ENCODE results near the gene RASAL2. TPM values are rescaled to one million over a fixed set of nuclear protein-coding genes. Genes with fewer than 3 reads are reported as not detected.

RASAL2 gene
- total and polyA plus RNA-seq, 9 of the 15 experiments (the other 6 are each of a cell fraction or from before 2014, with no cell fraction given): 0.13 to 1.0 (median 0.62) TPM

- TF ChIP-seq PKNOX1 (IDR thresholded peaks at IDR 0.05): no peak
These were observed 392.5 kb downstream of the RASAL2 start (continued) for GRCh38 chr1:178486100-178487069.

GRCh38 chr1:178487070-178487615 is 393.2 kb downstream of the RASAL2 start:
- no peak for TF ChIP-seq NR1H2 (CRISPR knock-in tag; IDR thresholded peaks at IDR 0.05)
- TF ChIP-seq TEAD2 (tag; IDR thresholded peaks at IDR 0.05): no peak
- TF ChIP-seq ZNF76 (CRISPR knock-in tag; IDR thresholded peaks at IDR 0.05; ENCODE audit: borderline replicate concordance): no peak
- no peak for TF ChIP-seq ZNF253 (CRISPR knock-in tag; conservative IDR thresholded peaks at IDR 0.05)
- no peak for TF ChIP-seq RBM22 (IDR thresholded peaks at IDR 0.05; ENCODE audit: low read depth, low read length, poor library complexity, severe bottlenecking)
- TF ChIP-seq NFIC (IDR thresholded peaks at IDR 0.05): no peak
- no peak for TF ChIP-seq RCOR1 (IDR thresholded peaks at IDR 0.05; ENCODE audit: borderline replicate concordance in 1 of 2, low read depth in 2 of 2, low read length in 2 of 2)
- no peak for TF ChIP-seq THAP12 (CRISPR knock-in tag; IDR thresholded peaks at IDR 0.05)
- no peak for TF ChIP-seq CHD1 (IDR thresholded peaks at IDR 0.05; ENCODE audit: low read length)
- TF ChIP-seq HEY1 (CRISPR knock-in tag; IDR thresholded peaks at IDR 0.05; ENCODE audit: borderline replicate concordance): no peak
- TF ChIP-seq HNRNPL (IDR thresholded peaks at IDR 0.05; ENCODE audit: low read depth, low read length): no peak
- TF ChIP-seq CREB5 (CRISPR knock-in tag; IDR thresholded peaks at IDR 0.05): no peak
- Histone ChIP-seq H3K79me2 (ENCODE audit: control insufficient read depth, insufficient read depth, low read length) (no peaks in the 10 kb centered on the region), H4K20me1 (replicated peaks; ENCODE audit: control insufficient read depth, insufficient read depth, low read length) (no peaks in the 10 kb centered on the region), H3K4me1 (replicated peaks in 1 of 2; ENCODE audit: control insufficient read depth in 2 of 2, insufficient read depth in 2 of 2, low read length in 2 of 2) (no peaks in the 10 kb centered on the region; a peak in 1 of 5 replicates), H3K27me3 (ENCODE audit: control insufficient read depth in 2 of 2, insufficient read depth in 2 of 2, low read length in 2 of 2) (peaks cover 20 to 50% of the 10 kb centered on the region in 2 experiments; a peak in 4 of 5 replicates), H3K36me3 (ENCODE audit: control insufficient read depth, insufficient read depth, low read length) (no peaks in the 10 kb centered on the region), H3K4me3 (no peak overlapping the region), H3K27ac (ENCODE audit: extremely low read depth, low read depth, low read length) (no peak overlapping the region), H3K9me1 (ENCODE audit: control insufficient read depth, insufficient read depth, low read length) (no peaks in the 10 kb centered on the region), H3K9ac (ENCODE audit: insufficient read depth in 1 of 2, low read depth in 2 of 2, low read length in 2 of 2) (no peak overlapping the region), H3K4me2 (ENCODE audit: insufficient read depth, low read length) (no peak overlapping the region), H3K9me3 (replicated peaks; ENCODE audit: control insufficient read depth, insufficient read depth, low read depth, low read length) (no peaks in the 10 kb centered on the region), H2AFZ (ENCODE audit: low read depth, low read length) (no peak overlapping the region)
- 16% methylated on average over 19 of the region's 20 CpGs for WGBS (ENCODE audit: insufficient coverage, low coverage, missing lambda C conversion rate)
- ATAC-seq (no peak), FAIRE-seq (no peak), DNase-seq (ENCODE audit: extremely low read depth in 1 of 4, low spot score in 3 of 4) (no peak)
- in situ Hi-C loops (cut with MboI): no loop called here
- CTCF ChIA-PET (ENCODE audit: low intra/inter-chr PET ratio): no interaction called here
- BruUV-seq (replicated peaks): no TSS peak
- intact Hi-C loops (cut with micrococcal nuclease): no loop called here
- POLR2A ChIA-PET: interaction anchor here (0.6 to 1.4 kb wide), 3 partner anchors 8 to 23 kb away, joined by 3 read pairs; no protein-coding TSS in a partner anchor

Data from K562 (cell line).